OCI-LY1 (cell line): Measurements from ENCODE around the gene MTUS2.

ENCODE experiments used
- H2AFZ ChIP-seq: fragments of 200-600 bp; sonication (generic), shearing (Covaris generic); 2 replicates; pipeline ENCODE4 v1.6.0; 2014; ENCODE audit warnings: antibody characterized with exemption, mild to moderate bottlenecking, low read length
- H3F3A ChIP-seq: fragments of 200-600 bp; sonication (generic), shearing (Covaris generic); 2 replicates; pipeline ENCODE4 v1.6.0; 2014; ENCODE audit warnings: mild to moderate bottlenecking, antibody characterized with exemption, low read length, moderate library complexity; ENCODE audit not compliant: insufficient read depth
- H3K27ac ChIP-seq: fragments of 200-600 bp; sonication (generic); 2 replicates; pipeline ENCODE4 v1.5.1; 2014; ENCODE audit warnings: low read length, mixed run types, mild to moderate bottlenecking, low read depth; ENCODE audit not compliant: poor library complexity, severe bottlenecking
- H3K27me3 ChIP-seq: fragments of 200-600 bp; sonication (generic); 2 replicates; pipeline ENCODE4 v1.6.0; 2014; ENCODE audit warnings: antibody characterized with exemption, mild to moderate bottlenecking, low read length, moderate library complexity; ENCODE audit not compliant: insufficient read depth
- H3K36me3 ChIP-seq: fragments of 200-600 bp; sonication (generic); 2 replicates; pipeline ENCODE4 v1.6.1; 2014; ENCODE audit warnings: mild to moderate bottlenecking, antibody characterized with exemption, low read length, moderate library complexity, mixed read lengths; ENCODE audit not compliant: insufficient read depth
- H3K4me1 ChIP-seq: fragments of 200-600 bp; sonication (generic); 2 replicates; pipeline ENCODE4 v1.5.1; 2014; ENCODE audit warnings: mild to moderate bottlenecking, low read length, moderate library complexity; ENCODE audit not compliant: insufficient read depth, severe bottlenecking
- H3K4me2 ChIP-seq: fragments of 200-600 bp; sonication (generic), shearing (Covaris generic); 2 replicates; pipeline ENCODE4 v1.6.1; 2014; ENCODE audit warnings: low read length
- H3K4me3 ChIP-seq: fragments of 200-600 bp; sonication (generic); 2 replicates; pipeline ENCODE4 v1.5.1; 2014; ENCODE audit warnings: low read length, low read depth, mild to moderate bottlenecking, mixed read lengths; ENCODE audit not compliant: poor library complexity, severe bottlenecking
- H3K79me2 ChIP-seq: fragments of 200-600 bp; shearing (Covaris generic); 2 replicates; pipeline ENCODE4 v1.6.1; 2016; ENCODE audit warnings: mixed run types, low read length, mixed read lengths; ENCODE audit not compliant: insufficient read depth
- H3K9ac ChIP-seq: fragments of 200-600 bp; sonication (generic), shearing (Covaris generic); 2 replicates; pipeline ENCODE4 v1.6.1; 2014; ENCODE audit warnings: mild to moderate bottlenecking, low read length, mixed read lengths
- H3K9me2 ChIP-seq: fragments of 200-600 bp; sonication (generic), shearing (Covaris generic); 2 replicates; pipeline ENCODE4 v1.6.1; 2014; ENCODE audit warnings: low read depth, mild to moderate bottlenecking, low read length, mixed read lengths
- H3K9me3 ChIP-seq: fragments of 200-600 bp; shearing (Covaris generic); 2 replicates; pipeline ENCODE4 v1.6.1; 2014; ENCODE audit warnings: low read length, mixed read lengths
- H4K20me1 ChIP-seq: fragments of 200-600 bp; sonication (generic), shearing (Covaris generic); 2 replicates; pipeline ENCODE4 v1.6.0; 2016; ENCODE audit warnings: mild to moderate bottlenecking, low read length; ENCODE audit not compliant: insufficient read depth
- EZH2 ChIP-seq: fragments of 200-600 bp; sonication (generic), shearing (Covaris generic); IDR thresholded peaks from 2 replicates; pipeline ENCODE4 v1.8.0; 2017; ENCODE audit warnings: borderline replicate concordance, mixed run types, mild to moderate bottlenecking, antibody characterized with exemption, low read length, moderate library complexity, mixed read lengths
- TF ChIP-seq, protein P1 (sequence below): fragments of 200-600 bp; sonication (generic), shearing (Covaris generic); IDR thresholded peaks from 2 replicates; pipeline ENCODE4 v1.5.1; 2017; ENCODE audit warnings: mild to moderate bottlenecking, antibody characterized with exemption, low read length, moderate library complexity, mixed read lengths

MTUS2 gene

DNA sequence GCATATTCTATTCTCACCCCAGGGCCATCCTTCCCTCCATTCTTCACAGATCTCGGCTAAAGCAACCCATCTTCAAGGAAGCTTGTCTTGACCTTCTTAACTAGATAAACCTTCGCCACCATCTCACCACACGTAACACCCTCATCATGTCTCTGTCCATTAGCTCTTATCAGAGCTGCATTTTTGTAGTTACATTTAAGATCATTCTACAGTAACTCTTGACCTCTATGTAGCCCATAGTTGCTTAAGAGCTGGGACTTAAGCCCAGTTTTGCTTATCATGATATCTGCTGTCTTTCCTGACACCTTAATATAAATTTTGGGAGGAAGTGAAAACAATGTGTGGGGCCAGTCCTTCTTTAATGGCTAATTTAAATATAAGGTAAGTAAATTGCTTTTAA lies 345.1 kb downstream of the MTUS2 start:
- no peaks in the 10 kb centered on the region for H3F3A ChIP-seq
- no peak overlapping the region for H3K4me3 ChIP-seq
- no peak overlapping the region for H3K4me2 ChIP-seq
- no peak overlapping the region for H3K9ac ChIP-seq
- no peak overlapping the region for H3K27ac ChIP-seq
- H4K20me1 ChIP-seq, result no peaks in the 10 kb centered on the region
- no peaks in the 10 kb centered on the region for H3K9me3 ChIP-seq
- no peaks in the 10 kb centered on the region for H3K9me2 ChIP-seq
- no peaks in the 10 kb centered on the region for H3K79me2 ChIP-seq
- TF ChIP-seq, protein P1, sequence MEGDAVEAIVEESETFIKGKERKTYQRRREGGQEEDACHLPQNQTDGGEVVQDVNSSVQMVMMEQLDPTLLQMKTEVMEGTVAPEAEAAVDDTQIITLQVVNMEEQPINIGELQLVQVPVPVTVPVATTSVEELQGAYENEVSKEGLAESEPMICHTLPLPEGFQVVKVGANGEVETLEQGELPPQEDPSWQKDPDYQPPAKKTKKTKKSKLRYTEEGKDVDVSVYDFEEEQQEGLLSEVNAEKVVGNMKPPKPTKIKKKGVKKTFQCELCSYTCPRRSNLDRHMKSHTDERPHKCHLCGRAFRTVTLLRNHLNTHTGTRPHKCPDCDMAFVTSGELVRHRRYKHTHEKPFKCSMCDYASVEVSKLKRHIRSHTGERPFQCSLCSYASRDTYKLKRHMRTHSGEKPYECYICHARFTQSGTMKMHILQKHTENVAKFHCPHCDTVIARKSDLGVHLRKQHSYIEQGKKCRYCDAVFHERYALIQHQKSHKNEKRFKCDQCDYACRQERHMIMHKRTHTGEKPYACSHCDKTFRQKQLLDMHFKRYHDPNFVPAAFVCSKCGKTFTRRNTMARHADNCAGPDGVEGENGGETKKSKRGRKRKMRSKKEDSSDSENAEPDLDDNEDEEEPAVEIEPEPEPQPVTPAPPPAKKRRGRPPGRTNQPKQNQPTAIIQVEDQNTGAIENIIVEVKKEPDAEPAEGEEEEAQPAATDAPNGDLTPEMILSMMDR, result no peak
- TF ChIP-seq EZH2, result no peak
- H3K27me3 ChIP-seq, result no peaks in the 10 kb centered on the region
- no peaks in the 10 kb centered on the region for H3K36me3 ChIP-seq
- H3K4me1 ChIP-seq, result no peaks in the 10 kb centered on the region
- no peak overlapping the region for H2AFZ ChIP-seq

DNA sequence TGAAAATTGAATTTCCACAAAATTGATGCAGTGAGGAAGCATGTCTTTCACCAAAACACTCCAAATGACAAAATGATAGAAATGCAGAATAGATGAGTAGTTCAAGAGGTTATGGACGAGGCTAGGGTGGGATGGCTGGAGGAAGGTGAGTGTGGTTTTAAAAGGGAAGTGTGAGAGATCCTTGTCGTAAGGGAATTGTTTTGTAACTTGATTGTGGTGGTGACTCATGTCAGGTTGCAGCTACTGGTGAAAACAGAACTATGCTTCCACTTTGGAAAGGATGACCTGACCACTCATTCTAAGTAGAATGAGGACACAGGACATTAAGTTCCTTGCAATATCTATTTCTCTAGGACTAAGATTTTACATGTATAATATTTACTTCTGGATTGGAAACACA lies 345.7 kb downstream of the MTUS2 start:
- no peaks in the 10 kb centered on the region for H4K20me1 ChIP-seq
- H2AFZ ChIP-seq, result no peak overlapping the region
- H3F3A ChIP-seq, result no peaks in the 10 kb centered on the region
- no peaks in the 10 kb centered on the region for H3K79me2 ChIP-seq
- H3K4me2 ChIP-seq, result no peak overlapping the region
- H3K27me3 ChIP-seq, result no peaks in the 10 kb centered on the region
- H3K9me2 ChIP-seq, result no peaks in the 10 kb centered on the region
- no peaks in the 10 kb centered on the region for H3K9me3 ChIP-seq
- no peak overlapping the region for H3K4me3 ChIP-seq
- no peak overlapping the region for H3K9ac ChIP-seq
- TF ChIP-seq, protein P1, result no peak
- TF ChIP-seq EZH2, result no peak
- H3K4me1 ChIP-seq, result no peaks in the 10 kb centered on the region
- no peak overlapping the region for H3K27ac ChIP-seq
- H3K36me3 ChIP-seq, result no peaks in the 10 kb centered on the region

DNA sequence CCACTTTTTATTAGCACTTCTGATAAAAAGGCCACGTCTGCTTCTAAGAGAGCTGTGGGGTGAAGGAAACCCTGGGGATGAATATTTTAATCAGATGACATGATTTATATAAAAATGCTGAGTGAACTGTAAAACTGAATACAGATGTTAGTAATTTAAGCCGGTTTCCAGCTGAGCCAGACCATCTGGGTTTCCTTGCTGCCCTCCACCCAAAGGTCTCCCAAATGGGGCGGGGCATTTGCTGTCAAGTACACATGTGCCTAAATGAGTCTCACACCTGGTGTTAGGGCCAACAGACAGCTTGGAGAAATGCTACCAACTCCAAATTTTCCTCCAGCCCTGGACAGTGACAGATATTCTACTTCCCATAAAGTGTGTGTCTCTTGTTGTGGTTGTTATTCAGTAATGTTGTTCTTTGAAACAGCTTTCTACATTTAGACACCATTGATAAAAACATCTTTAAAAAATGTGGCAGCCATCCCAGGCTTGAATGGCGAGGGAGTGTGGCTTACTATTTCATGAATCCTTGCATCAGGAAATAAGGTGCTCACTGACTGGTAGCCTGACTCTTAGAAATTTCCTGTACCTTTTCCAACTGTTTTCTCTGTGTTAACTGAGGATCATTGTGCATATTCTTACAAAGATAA lies 350.4 kb downstream of the MTUS2 start:
- no peaks in the 10 kb centered on the region for H4K20me1 ChIP-seq
- H3K27me3 ChIP-seq, result no peaks in the 10 kb centered on the region

More for the DNA sequence above, 350.4 kb downstream of the MTUS2 start:
- no peaks in the 10 kb centered on the region for H3K36me3 ChIP-seq
- no peak overlapping the region for H3K9ac ChIP-seq
- H2AFZ ChIP-seq, result no peak overlapping the region
- H3K9me3 ChIP-seq, result no peaks in the 10 kb centered on the region
- H3F3A ChIP-seq, result no peaks in the 10 kb centered on the region
- TF ChIP-seq, protein P1, result no peak
- TF ChIP-seq EZH2, result no peak
- H3K4me3 ChIP-seq, result no peak overlapping the region
- H3K4me1 ChIP-seq, result no peaks in the 10 kb centered on the region
- no peaks in the 10 kb centered on the region for H3K79me2 ChIP-seq
- H3K27ac ChIP-seq, result no peak overlapping the region
- no peaks in the 10 kb centered on the region for H3K9me2 ChIP-seq
- no peak overlapping the region for H3K4me2 ChIP-seq
